ENCODE measurements around the gene SERAC1.

DNA sequence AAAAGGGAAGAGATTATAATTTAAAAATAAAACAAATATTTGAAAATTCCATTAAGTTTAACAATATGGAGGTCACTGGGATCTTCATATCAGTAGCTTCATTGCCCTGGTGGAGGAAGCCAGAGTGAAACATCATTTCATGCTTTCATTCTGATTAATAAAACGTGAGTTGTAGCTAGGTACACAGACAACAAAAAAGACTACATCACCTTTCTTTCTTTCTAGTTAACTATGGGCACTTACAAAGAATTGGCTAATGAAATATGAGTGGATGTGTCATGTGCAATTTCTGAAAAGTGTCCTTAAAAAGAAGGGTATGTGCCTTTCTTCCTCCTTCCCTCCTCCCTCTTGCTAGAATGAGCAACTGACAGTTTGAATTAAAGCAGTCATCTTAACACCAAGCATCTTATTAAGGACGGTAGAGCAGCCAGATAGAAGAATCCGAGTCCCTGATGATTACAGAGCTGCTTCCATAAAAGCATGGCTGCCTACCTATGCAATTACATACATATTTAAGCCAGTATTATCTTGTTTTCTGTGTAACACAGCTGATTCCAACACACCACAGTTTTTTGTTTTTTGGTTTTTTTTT lies 3.4 kb downstream of the SERAC1 start:
- TF ChIP-seq, protein P1, sequence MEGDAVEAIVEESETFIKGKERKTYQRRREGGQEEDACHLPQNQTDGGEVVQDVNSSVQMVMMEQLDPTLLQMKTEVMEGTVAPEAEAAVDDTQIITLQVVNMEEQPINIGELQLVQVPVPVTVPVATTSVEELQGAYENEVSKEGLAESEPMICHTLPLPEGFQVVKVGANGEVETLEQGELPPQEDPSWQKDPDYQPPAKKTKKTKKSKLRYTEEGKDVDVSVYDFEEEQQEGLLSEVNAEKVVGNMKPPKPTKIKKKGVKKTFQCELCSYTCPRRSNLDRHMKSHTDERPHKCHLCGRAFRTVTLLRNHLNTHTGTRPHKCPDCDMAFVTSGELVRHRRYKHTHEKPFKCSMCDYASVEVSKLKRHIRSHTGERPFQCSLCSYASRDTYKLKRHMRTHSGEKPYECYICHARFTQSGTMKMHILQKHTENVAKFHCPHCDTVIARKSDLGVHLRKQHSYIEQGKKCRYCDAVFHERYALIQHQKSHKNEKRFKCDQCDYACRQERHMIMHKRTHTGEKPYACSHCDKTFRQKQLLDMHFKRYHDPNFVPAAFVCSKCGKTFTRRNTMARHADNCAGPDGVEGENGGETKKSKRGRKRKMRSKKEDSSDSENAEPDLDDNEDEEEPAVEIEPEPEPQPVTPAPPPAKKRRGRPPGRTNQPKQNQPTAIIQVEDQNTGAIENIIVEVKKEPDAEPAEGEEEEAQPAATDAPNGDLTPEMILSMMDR (IDR thresholded peaks at IDR 0.05; ENCODE audit: insufficient read depth, low read depth, low read length): no peak
- no peak for TF ChIP-seq EZH2 (IDR thresholded peaks at IDR 0.05; ENCODE audit: insufficient read depth, low read length)

All from astrocyte (in vitro differentiated cells and primary cell).